Cardiac septum (tissue), 1 donor: ENCODE measurements around the gene FEM1C. TPM values are rescaled to one million over a fixed set of nuclear protein-coding genes. Genes with fewer than 3 reads are reported as not detected.
"Not testable (repeated sequence)": the region's sequence is repeated elsewhere in the genome, so short reads cannot be mapped to it uniquely, and the experiment has no call there.

Experiments used
- DNase-seq: peaks from one replicate; pipeline ENCODE4 v3.0.0-alpha.2; 2020; ENCODE audit warnings: low spot score
- intact Hi-C: fragments of 100-400 bp; cut with DNase I; formaldehyde crosslinking; loops from one replicate; pipeline ENCODE4 v1.14.0; 2022
- total RNA-seq: library from RNA; stranded (reverse); fragmentation: NEBNext Ultra II Directional; extraction: Animal tissue kit (Norgen Biotek cat#: 25700); gene quantifications from one replicate; pipeline ENCODE4 v1.2.1, GENCODE V29; 2021
- donor health status: DM: no; HTN: no; CAD: no.

FEM1C gene
- total RNA-seq, 1 donor from 2014 or later, result 56.1 TPM

DNA sequence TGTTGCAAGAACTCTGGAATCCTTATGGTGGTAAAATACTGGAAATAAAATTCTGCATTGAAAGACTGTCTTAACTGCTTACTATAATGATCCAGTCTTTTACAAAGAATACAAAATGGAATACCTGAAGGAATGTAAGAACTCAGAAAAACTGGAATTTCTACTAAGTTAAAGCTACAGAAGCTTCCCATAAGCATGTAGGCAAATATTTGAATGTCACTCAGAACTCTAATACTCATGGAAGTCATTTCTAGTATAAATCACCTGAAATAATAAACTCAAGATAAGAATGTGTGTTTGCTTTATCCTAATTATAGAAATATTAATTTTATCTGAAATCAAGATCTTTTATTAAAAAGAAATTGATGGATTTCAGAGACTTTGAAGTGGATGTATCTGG is 54.8 kb downstream of the FEM1C start:
- DNase-seq, result no peak
- intact Hi-C loops, result no loop called here

GRCh38 chr5:115487756-115488155 is 56.8 kb downstream of the FEM1C start:
- intact Hi-C loops, result no loop called here
- no peak for DNase-seq

- DNase-seq, result no peak
- intact Hi-C loops, result no loop called here
These were observed 57.4 kb downstream of the FEM1C start for GRCh38 chr5:115487168-115487567.

DNA sequence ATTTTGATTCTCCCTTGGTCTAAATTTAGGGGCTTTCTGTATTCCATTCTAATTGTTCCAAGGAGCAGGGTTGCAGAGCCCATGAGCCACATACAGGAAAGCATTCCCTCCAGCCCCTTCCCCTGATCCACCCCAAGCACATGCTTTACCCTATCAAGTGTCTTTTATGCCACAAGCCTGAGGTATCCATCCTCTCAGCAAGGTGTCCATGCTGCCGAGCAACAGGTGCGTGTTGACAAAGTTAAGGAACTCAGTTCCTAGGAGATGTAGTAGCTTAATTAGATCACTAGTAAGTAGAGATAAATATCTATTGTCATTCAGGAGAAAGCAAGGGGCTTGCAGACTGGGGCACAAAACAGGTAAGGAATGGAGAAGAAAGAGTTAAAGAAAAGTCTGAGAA is 57.8 kb downstream of the FEM1C start:
- no peak for DNase-seq
- intact Hi-C loops, result no loop called here

- intact Hi-C loops, result no loop called here
- no peak for DNase-seq
These were observed 60.2 kb downstream of the FEM1C start for GRCh38 chr5:115484368-115484767.

GRCh38 chr5:115480900-115481299 is 63.7 kb downstream of the FEM1C start:
- DNase-seq, result no peak
- intact Hi-C loops, result no loop called here

GRCh38 chr5:115480271-115480670 is 64.3 kb downstream of the FEM1C start:
- intact Hi-C loops, result no loop called here
- DNase-seq, result no peak

DNA sequence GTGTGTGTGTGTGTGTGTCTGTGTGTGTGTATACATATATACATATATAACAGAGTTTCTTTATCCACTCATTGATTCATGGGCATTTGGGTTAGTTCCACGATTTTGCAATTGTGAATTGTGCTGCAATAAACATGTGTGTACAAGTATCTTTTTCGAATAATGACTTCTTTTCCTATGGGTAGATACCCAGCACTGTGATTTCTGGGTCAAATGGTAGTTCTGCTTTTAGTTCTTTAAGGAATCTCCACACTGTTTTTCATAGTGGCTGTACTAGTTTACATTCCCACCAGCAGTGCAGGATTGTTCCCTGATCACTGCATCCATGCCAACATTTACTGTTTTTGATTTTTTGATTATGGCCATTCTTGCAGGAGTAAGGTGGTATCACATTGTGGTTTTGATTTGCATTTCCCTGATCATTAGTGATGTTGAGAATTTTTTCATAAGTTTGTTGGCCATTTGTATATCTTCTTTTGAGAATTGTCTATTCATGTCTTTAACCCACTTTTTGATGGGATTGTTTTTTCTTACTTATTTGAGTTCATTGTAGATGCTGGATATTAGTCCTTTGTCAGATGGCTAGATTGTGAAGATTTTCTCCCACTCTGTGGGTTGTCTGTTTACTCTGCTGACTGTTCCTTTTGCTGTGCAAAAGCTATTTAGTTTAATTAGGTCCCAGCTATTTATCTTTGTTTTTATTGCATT is 65.3 kb downstream of the FEM1C start:
- DNase-seq, intact Hi-C loops: not testable (repeated sequence)

DNA sequence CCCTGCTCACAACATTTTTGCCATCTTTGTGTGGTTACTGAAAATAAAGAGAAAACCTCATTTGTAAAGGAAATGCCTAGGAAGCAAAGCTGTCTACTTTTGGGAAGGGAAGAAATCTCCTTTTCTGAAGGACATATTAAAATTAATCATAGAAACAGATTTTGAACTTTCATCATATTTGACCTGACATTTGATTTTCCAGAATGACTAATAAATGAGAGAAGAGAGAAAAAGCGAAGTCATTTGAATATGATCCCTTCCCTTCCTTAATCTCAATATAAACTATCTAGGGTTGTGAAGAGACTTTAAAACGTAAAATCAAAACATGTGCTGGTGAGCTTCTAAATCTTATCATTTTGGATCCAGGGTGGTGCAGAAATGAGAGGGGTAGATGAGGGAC is 66.3 kb downstream of the FEM1C start:
- DNase-seq, result no peak
- intact Hi-C loops, result no loop called here

- no peak for DNase-seq
- intact Hi-C loops, result no loop called here
These were observed 67.0 kb downstream of the FEM1C start for GRCh38 chr5:115477581-115477980.

DNA sequence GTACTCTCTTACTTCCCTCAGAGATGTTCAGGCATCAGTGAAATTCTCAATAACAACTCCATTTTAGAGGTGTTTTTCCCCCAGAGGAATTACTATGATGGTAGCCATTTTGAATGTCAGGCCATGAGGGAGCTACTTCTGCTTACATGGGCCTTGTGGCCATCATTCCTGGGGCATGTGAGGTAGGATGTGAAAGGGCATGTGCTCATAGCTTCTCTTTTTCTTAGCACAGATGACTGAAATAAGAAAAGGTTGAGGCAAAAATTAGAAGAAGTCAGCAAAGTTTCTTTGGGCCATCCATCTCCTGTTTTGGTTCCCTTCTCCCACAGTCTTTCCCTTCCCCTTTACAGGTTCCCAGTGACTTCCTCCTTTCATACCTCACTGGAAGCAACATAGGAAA is 68.8 kb downstream of the FEM1C start:
- intact Hi-C loops, result no loop called here
- no peak for DNase-seq

GRCh38 chr5:115472271-115473025 is 72.1 kb downstream of the FEM1C start:
- intact Hi-C loops, result no loop called here

GRCh38 chr5:115471345-115472063 is 73.1 kb downstream of the FEM1C start:
- no peak for DNase-seq
- intact Hi-C loops, result no loop called here

More at GRCh38 chr5:115472271-115473025, 72.1 kb downstream of the FEM1C start:
- DNase-seq, result no peak

GRCh38 chr5:115470921-115471320 is 73.7 kb downstream of the FEM1C start:
- intact Hi-C loops, result no loop called here
- no peak for DNase-seq

Other genes with a start within 250 kb of the FEM1C start
- gene CCDC112, start 248.1 kb downstream of the FEM1C start, total RNA-seq, result 5.9 TPM
- 2.0 TPM for gene TICAM2, start 57.7 kb upstream of the FEM1C start, total RNA-seq
- 79.1 TPM for gene TMED7, start 81.3 kb upstream of the FEM1C start, total RNA-seq